GM21825 (cell line): ENCODE results near the gene SLC15A2.
"Not testable (repeated sequence)": the region's sequence is repeated elsewhere in the genome, so short reads cannot be mapped to it uniquely, and the experiment has no call there.

Experiments
- ATAC-seq: cut with Tn5 transposase; IDR thresholded peaks from one replicate; pipeline ENCODE4 v1.9.1; 2021; ENCODE audit warnings: mild to moderate bottlenecking, moderate library complexity; ENCODE audit not compliant: unreplicated experiment

Gene SLC15A2

DNA sequence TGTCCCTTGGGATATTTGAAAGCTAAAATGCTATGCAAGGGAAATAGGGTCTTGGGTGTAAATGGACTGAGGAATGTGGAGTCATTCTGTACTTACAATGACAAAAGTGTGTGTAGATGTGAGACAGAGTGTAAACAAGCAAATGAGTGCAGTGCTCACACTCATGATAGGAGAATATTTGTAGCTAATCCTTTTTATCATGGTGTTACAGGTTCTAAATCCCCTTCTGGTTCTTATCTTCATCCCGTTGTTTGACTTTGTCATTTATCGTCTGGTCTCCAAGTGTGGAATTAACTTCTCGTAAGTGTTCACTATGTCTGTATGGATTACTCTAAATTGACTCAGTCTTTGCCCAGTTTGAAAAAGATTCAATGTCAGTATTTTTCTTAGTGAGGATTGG is 30.5 kb downstream of the SLC15A2 start:
- ATAC-seq = no peak

DNA sequence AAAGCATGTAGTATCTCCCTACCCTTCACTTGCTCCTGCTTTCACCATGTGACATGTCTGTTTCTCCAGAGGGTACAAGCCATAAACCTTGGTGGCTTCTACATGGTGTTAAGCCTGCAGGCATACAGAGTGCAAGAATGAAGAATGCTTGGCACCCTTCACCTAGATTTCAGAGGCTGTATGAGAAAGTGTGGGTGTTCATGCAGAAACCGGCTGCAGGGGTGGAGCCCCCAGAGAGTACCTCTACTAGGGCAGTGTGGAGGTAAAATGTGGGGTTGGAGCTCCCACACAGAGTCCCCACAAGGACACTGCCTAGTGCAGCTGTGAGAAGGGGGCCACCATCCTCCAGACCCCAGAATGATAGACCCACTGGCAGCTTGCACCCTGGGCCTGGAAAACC is 32.2 kb downstream of the SLC15A2 start:
- no peak for ATAC-seq

DNA sequence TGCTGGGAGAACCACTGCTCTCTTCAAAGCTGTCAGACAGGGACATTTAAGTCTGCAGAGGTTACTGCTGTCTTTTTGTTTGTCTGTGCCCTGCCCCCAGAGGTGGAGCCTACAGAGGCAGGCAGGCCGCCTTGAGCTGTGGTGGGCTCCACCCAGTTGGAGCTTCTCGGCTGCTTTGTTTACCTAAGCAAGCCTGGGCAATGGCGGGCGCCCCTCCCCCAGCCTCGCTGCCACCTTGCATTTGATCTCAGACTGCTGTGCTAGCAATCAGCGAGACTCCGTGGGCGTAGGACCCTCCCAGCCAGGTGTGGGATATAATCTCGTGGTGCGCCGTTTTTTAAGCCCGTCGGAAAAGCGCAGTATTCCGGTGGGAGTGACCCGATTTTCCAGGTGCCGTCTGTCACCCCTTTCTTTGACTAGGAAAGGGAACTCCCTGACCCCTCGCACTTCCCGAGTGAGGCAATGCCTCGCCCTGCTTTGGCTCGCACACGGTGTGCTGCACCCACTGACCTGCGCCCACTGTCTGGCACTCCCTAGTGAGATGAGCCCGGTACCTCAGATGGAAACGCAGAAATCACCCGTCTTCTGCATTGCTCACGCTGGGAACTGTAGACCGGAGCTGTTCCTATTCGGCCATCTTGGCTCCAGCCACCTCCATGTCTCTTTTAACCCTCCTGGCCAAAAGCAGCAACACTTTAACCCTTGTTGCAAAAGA is 44.1 kb downstream of the SLC15A2 start:
- ATAC-seq = not testable (repeated sequence)

DNA sequence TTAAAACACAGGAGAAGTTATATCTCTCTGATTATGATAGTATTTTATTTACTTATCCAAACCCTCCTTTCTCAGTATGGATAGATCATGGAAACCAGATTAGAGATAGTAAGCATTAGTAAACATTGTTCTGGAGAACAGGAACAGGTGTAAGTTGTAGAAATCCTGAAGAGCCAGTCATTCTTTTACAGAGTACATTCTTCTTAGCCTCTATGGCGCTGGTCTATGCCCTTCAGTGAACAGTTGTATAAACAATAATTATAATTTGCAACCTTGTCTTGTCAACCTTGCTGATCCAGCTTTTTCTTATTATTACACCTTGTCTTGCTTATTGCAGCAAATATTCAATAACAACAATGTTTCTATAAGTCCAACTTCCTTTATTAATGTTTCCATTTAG is 47.4 kb downstream of the SLC15A2 start:
- no peak for ATAC-seq

DNA sequence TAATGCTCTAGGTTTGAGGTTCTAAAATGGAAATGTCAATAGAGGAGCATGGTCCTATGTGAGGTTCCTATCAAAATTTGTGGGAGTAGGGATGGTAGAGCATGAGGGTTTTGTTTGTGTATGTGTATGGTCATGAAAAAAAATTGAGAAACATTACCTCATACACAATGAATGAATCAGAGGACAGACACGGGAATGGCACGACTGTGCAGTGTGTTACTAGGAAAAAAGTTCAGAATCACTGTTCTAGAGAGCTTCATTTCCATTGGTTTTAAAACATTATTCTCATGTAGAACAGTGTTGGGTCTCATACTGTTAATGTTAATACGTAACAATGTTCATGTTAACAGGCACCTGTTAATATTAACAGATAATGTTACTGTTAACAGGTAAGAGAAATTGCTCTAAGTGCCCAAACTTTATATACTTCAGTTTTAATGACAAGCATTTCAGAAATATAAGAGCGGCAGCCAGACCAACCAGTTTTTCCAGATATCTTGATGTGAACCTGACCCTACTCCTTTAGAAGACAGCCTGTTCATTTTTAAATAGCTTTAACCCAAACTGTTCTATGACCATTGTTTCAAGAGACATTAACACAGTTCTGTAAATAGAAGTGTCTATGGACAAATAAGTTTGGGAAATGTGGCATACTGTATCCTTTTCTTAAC is 48.0 kb downstream of the SLC15A2 start:
- no peak for ATAC-seq

DNA sequence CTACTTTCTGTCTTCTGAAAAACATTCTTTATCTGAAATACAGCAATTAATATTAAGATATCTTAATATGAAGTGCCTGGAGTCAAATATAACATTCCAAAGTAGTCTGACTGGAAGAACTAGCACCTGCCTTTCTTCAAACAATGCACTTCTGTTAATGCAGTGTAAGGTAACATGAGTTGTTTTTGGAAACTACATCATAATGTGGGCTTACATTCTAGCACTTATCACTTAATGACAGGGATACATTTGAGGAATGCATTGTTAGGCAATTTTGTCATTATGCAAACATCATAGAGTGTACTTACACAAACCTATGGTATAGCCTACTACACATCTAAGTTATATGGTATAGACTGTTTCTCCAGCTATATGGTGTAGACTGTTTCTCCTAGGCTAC is 49.2 kb downstream of the SLC15A2 start:
- no peak for ATAC-seq

DNA sequence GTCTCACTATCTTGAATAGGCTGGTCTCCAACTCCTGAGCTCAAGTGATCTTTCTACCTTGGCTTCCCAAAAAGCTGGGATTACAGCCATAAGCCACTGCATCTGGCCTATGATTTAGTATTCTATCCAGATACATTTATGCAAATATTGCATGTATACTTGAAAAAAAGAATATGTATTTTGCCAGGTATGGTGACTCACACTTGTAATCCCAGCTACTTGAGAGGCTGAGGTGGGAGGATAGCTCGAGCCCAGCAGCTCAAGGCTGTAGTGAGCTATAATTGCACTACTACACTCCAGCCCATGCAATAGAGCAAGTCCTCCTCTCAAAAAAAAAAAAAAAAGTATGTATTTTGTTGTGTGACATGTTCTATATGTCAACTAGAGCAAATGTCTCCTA is 54.4 kb downstream of the SLC15A2 start:
- no peak for ATAC-seq

DNA sequence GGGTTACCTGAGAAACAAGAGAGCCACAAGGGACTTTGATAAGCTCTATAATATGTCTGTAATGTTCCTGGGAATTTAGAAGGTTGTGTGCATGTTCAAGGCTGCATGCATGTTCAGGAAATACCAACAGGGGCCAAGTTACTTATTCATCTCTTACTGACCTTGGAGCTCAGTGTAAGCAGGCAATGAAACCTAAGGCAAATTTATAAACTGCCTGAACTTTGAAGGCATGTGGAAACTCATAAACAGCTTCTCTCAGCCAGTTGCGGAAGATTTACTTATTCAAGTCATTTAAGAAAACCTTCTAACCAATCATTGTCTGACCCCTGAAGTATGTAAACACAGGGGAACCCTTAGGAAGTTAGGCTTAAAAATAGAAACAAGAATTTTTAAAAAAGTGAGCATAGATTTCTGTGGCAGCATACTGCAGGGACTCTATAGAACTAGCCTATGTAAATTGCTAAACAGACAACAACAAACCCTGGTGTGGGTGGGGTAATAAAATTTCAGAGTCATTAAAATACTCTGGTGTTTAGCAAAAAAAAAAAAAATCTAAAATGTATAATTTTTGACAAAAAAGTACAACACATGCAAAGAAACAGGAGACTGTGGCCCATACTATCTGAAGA is 57.2 kb downstream of the SLC15A2 start:
- ATAC-seq = no peak

DNA sequence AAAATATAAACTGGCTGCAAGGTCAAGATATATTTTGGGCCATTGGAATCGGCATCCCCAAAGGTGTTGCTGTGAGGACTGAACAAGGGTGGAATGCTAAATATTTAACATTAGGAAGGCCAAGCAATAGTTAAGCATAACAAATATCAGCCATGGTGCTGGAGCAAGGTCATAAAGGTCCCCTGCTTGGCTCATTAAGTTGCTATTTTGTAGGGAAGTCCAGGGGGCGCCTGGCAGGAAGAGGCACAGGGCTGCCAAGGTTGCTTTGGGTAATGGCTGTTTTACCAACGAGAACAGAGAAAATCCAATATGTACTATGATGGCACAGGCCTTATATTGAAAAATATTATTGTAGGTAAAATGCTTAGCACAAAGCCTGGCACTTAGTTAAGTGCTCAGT is 62.2 kb downstream of the SLC15A2 start:
- ATAC-seq = no peak

DNA sequence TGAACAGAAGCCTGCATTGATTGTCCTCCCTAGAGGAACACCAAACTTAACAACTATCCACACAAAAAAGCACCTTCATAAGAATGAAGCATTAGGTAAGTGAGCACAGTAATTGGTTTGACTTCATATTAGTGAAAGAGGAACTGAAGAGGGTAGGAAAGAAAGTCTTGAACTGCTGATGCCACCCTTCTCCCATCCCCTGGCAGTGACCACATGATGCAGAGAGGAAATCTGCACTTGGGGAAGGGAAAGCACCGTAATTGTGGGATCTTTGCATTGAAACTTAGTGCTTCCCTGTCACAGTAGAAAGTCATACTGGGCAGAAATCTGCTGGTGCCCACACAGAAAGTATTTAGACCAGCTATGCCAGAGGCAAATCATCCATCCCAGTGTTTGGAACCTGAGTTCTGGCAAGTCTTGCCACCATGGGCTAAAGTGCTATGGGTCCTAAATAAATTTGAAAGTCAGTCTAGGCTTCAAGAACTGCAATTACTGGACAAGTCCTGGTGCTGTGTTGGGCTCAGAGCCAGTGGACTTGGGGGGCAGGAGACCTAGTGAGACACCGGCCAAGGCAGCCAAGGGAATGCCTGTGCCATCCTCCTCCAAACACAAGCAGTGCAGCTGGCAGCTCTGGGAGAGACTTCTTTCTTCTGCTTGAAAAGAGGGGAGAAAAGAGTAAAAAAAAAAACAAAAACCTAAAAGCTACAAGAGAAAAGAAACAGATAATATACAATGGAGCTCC is 63.6 kb downstream of the SLC15A2 start:
- peak; percentile 84 for ATAC-seq

DNA sequence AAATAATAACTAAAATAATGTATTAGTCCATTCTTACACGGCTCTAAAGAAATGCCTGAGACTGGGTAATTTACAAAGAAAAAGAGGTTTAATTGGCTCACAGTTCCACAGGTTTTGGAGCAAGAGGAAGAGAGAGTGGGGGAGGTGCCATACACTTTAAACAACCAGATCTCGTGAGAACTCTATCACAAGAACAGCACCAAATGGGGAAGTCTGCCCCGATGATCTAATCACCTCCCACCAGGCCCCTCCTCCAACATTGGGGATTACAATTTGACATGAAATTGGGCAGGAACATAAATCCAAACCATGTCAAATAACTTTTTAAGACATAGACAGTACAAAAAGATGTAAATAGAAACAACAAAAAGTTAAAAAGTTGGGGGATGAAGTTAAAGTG is 64.6 kb downstream of the SLC15A2 start:
- ATAC-seq = no peak

DNA sequence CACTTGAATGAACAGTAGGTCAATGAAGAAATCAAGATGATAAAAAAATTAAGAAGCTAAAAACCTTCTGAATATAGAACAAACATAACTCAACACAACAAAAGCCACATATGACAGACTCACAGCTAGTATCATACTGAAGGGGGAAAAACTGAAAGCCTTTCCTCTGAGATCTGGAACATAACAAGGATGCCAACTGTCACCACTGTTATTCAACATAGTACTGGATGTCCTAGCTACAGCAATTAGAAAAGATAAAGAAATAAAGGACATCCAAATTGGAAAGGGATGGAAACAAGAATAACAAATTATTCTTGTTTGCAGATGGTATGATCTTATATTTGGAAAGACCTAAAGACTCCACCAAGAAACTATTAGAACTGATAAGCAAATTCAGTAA is 67.1 kb downstream of the SLC15A2 start:
- ATAC-seq = no peak

DNA sequence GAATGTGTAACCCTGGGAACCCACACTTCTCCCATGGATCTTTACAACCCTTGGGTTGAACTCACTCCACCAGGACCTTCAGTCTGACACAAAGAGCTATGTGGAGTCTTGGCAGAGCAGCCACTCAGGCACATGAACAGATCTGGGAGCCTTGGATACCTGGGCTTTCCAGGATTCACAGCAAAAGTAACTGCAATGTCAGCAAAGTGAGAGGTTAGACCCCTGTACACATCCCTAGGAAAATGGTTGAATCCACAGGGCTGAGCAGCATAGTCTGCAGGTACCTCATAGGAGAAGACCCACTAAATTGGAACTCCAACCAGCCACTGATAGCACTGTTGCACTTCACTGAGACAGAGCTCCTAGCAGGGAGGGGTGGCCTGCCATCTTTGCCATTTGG is 68.2 kb downstream of the SLC15A2 start:
- ATAC-seq = no peak

DNA sequence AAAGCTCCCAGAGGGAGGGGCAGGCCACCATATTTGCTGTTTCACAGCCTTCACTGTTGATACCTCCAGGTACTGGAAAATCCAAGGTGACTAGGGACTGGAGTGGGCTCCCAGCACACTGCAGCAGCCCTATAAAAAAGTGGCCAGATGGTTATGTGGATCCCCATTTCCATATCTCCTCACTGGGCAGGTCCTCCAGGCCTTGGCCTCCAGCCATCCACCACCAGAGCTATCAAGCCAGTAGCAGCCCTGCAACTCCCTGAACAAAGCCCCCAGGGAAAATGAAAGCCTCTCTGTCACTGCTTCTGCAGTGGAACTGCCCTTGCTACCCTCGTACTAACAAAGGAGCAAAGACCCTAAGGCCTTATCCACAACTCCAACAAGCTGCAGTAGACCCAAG is 69.4 kb downstream of the SLC15A2 start:
- ATAC-seq = no peak

DNA sequence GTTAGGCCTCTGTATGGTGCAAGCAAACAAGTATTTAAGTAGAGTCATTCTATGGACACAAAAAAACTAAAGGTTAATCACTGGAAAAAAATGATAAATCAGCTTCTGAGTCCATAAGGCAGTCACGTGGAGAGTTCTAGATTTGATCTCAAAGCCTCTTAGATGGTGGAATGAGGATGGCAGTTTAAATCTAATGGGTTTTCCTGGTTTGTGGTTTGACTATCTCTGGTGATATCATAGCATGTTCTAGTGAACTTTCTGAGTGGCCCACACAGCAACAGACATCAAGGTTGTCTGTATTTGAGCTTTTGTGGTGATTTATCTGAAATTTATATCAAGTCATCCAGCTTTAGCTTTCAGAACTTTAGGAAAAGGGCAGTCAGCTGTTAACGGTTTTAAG is 75.4 kb downstream of the SLC15A2 start:
- ATAC-seq = no peak

DNA sequence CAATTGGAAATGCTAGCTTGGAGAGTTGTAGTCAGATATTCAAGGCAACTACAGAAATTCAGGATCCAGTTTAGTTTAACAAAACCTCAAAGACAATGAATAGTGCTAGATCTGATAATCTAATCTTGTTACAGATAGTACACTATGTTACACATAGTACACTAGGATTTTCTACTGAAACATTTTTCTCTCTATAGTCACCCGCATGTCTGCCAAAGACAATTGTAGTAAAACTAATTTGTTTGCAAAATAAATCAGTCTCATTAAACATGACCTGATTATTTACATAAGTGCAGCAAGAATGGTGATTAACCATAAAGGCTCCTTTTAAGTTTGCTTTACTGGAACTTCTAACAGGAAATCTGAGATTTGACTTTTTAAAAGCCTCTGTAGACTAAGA is 75.8 kb downstream of the SLC15A2 start:
- no peak for ATAC-seq

DNA sequence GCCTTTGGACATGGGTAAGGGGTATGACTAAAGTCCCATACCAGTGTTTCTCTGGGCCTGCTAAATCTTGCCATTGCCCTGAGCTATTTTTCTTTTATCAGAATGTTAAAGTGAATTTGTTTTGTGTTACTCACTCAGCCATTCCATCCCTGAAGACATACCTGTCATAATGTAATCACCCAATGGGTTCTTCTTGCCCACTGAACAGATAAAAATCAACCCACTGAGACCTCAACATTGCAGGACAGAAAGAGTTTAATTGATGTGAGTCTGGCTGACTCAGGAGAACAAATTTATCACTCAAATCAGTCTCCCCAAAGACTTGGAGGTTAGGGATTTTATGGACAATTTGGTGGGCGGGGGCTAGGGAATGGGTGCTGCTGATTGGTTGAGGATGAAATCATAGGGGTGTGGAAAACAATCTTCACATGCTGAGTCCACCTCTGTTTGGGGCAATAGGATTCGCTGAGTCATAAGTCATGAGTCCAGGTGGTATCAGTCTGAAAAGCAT is 80.5 kb downstream of the SLC15A2 start:
- no peak for ATAC-seq

DNA sequence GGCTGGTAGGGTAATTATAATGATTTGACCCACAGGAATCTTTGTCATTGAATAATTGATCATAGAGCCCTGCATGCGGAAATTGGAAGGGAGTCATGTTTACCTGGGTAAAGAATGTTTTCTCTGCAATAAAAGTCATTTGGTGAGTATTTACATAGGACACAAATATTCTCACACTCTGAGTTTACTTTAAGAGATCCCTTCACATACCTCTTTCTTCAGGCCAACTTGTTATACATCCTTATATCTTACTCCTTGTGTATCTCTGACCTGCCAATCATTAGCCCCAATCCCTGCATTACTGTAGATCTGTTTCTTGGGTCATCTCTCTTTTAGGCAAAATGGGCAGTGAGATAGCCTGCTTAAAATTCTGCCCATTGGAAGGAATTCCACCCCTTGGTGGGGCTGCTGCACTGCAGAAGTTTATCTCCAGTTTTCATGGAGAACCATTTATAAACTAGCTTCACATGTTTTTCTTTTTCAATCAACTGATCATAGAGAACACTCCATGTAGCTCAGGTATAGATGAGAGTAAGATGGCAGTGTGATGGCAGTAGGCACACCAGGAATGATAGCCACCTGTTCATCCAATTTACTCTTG is 81.6 kb downstream of the SLC15A2 start:
- ATAC-seq = no peak

DNA sequence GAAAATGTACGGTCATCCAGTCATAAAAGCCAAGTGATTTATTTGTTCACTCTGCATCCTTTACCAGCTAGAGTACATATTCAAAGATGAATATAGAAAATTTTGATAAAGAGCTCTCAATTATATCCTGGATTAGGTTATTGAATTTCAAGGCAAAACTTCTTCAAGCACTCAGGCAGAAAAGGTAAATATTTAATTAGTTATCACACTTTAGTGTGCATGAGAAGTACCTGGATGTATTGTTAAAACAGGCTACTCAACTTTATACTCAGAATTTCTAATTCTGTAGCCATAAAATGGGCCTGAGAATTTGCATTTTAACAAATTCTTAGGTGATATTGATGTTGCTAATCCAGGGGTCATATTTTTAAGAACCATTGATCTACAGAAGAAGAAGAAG is 82.5 kb downstream of the SLC15A2 start:
- ATAC-seq = no peak

DNA sequence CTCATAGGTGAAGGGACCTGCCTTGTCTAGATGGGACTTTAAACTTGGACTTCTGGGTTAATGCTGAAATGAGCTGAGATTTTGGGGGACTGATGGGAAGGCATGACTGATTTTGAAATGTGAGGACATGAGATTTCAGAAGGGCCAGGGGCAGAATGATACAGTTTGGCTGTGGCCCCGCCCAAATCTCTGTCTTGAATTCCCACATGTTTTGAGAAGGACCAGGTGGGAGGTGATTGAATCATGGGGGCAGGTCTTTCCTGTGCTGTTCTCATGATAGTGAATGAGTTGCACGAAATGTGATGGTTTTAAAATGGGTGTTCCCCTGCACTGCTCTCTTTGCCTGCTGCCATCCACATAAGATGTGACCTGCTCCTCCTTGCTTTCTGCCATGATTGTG is 85.0 kb downstream of the SLC15A2 start:
- ATAC-seq = peak; percentile 18
